SU-DHL-6 (cell line): ENCODE results near the gene ZNF789.

Experiments
- CTCF ChIP-seq: fragments of 200-600 bp; sonication (generic); IDR thresholded peaks from one replicate; pipeline ENCODE4 v1.5.1; 2017; ENCODE audit warnings: antibody characterized with exemption, mild to moderate bottlenecking, low read length, moderate library complexity; ENCODE audit not compliant: insufficient read depth, poor library complexity, severe bottlenecking
- EZH2phosphoT487 ChIP-seq: fragments of 200-600 bp; sonication (generic), shearing (Covaris generic); conservative IDR thresholded peaks from 2 replicates; pipeline ENCODE4 v1.6.1; 2018; ENCODE audit warnings: mild to moderate bottlenecking, antibody characterized with exemption, low read length, moderate library complexity, mixed read lengths

- no peak for TF ChIP-seq CTCF
- TF ChIP-seq EZH2phosphoT487: no peak
Measured at GRCh38 chr7:99457050-99457649, 15.5 kb upstream of the ZNF789 start.
